Heart left ventricle (tissue), 16 donors: ENCODE results near the gene PITPNM1. TPM values are rescaled to one million over a fixed set of nuclear protein-coding genes. Genes with fewer than 3 reads are reported as not detected.

Experiments
- ATAC-seq, 4 donors: fragments of 200-7000 bp; cut with Tn5 transposase; one replicate each; pipeline ENCODE4 v1.9.1; 2020 to 2022; ENCODE audit warnings: moderate library complexity in 4 of 4, mild to moderate bottlenecking in 3 of 4, moderate number of reproducible peaks in 1 of 4
- DNase-seq, 5 donors: peaks; one replicate each; pipeline ENCODE4 v3.0.0-alpha.2; 2020
- H3K27ac ChIP-seq, 12 donors: fragments of 200-600 bp; sonication (generic) in 4 of 12; one replicate each; pipeline versions ENCODE4 v1.5.0 to v1.8.0; 2016 to 2022; ENCODE audit warnings: mild to moderate bottlenecking in 2 of 12
- H3K27me3 ChIP-seq, 9 donors: fragments of 200-600 bp; sonication (generic) in 2 of 9; one replicate each; pipeline versions ENCODE4 v1.5.1 to v1.8.0; 2016 to 2022; ENCODE audit warnings: mild to moderate bottlenecking in 3 of 9
- H3K36me3 ChIP-seq, 9 donors: fragments of 200-600 bp; sonication (generic) in 2 of 9; one replicate each; pipeline versions ENCODE4 v1.5.0 to v1.8.0; 2018 to 2022; ENCODE audit warnings: mild to moderate bottlenecking in 2 of 9
- H3K4me1 ChIP-seq, 12 donors: fragments of 200-600 bp; sonication (generic) in 4 of 12; one replicate each; pipeline versions ENCODE4 v1.5.0 to v1.8.0; 2016 to 2022; ENCODE audit warnings: mild to moderate bottlenecking in 3 of 12
- H3K4me3 ChIP-seq, 12 donors: fragments of 200-600 bp; sonication (generic) in 4 of 12; one replicate each; pipeline versions ENCODE4 v1.5.0 to v1.8.0; 2017 to 2022; ENCODE audit warnings: mild to moderate bottlenecking in 9 of 12, moderate library complexity in 4 of 12
- H3K9me3 ChIP-seq, 12 donors: fragments of 200-600 bp; sonication (generic) in 4 of 12; one replicate each; pipeline versions ENCODE4 v1.5.0 to v1.8.0; 2016 to 2022; ENCODE audit warnings: mild to moderate bottlenecking in 1 of 12
- CTCF ChIP-seq, 12 donors: fragments of 200-600 bp; sonication (generic) in 4 of 12; IDR thresholded peaks; one replicate each; pipeline versions ENCODE4 v1.5.0 to v1.8.0; 2018 to 2022; ENCODE audit warnings: antibody characterized with exemption in 12 of 12, mild to moderate bottlenecking in 5 of 12
- POLR2A ChIP-seq, 2 donors: fragments of 450-650 bp; IDR thresholded peaks; one replicate each; pipeline ENCODE4 v1.6.1; 2017; ENCODE audit warnings: antibody characterized with exemption in 2 of 2, mild to moderate bottlenecking in 2 of 2, moderate library complexity in 2 of 2
- WGBS, 4 donors: extraction: QIAGEN DNeasy Blood & Tissue Kit in 2 of 4; methylation state at CpG; one replicate each; pipeline versions ENCODE4 v1.1.5 to v1.1.7; 2013 to 2018; 5-methylcytosine and 5-hydroxymethylcytosine counted together
- intact Hi-C, 10 donors: fragments of 100-400 bp; cut with DNase I; formaldehyde crosslinking; loops; one replicate each; pipeline versions ENCODE4 v1.11.1 to v1.14.2; 2022
- polyA plus RNA-seq, 2 donors: library from polyadenylated mRNA; stranded (reverse); fragments of 200-250 nt; gene quantifications; one replicate each; pipeline ENCODE4 v1.2.3, GENCODE V29; 2013
- total RNA-seq, 9 donors: library from RNA; depleted of rRNA in 2 of 9; stranded (reverse); fragments of >200 nt in 2 of 9; fragmentation: NEBNext Ultra II Directional in 3 of 9; extraction: Animal tissue kit (Norgen Biotek cat#: 25700) in 3 of 9; gene quantifications; one replicate each; pipeline versions ENCODE4 v1.1.0 to v1.2.4, GENCODE V29; 2016 to 2023
- donor health status: ischemic (EF 13 %, LVEDD 7.1; RV severe dilation, severe dysfunction).
- donor health status: healthy with polysubstance abuse.
- donor health status: DM: no; HTN: yes; CAD: no.
- donor health status: DM: no; HTN: no; CAD: no.
- donor health status: ischemic (EF 25% LVEDD 6.9; RV normal size, moderate dysfunction).
- donor health status: ischemic (EF 25% LVEDD 5.7; RV mildly dilated, moderate dysfunction).
- donor health status: healthy.
- donor health status: DM: yes; HTN: yes; CAD: no.
- donor health status: ischemic (EF 35%, LVEDD 5.7; RV mildly dilated, moderate dysfunction).
- donor health status: nonischemic (EF 11% LVEDD 7.7; RV severe dilation, severe dysfunction).
- donor health status: DM: yes; HTN: yes; CAD: no.
- donor health status: PGD.
- donor health status: ischemic (EF 29% LVEDD 5.4; RV normal size, mild dysfunction).
- donor health status: nonischemic (EF 23%, LVEDD 6.1; RV moderate dilation, normal function).

PITPNM1 gene
- total and polyA plus RNA-seq, 11 donors, result 24.2 to 69.1 (median 34.3) TPM

- intact Hi-C loops, result loop anchor here in 1 of 10 donors (5.0 kb wide), 1 partner anchor 80 kb away; no protein-coding TSS in a partner anchor
- DNase-seq, result no peak
- Histone ChIP-seq H3K9me3 (no peaks in the 10 kb centered on the region), H3K36me3 (peaks cover 0 to 56% (median 24%) of the 10 kb centered on the region in 9 donors), H3K27ac (no peak overlapping the region), H3K4me3 (no peak overlapping the region), H3K4me1 (peaks cover 10 to 50% (median 30%) of the 10 kb centered on the region in 12 donors), H3K27me3 (no peaks in the 10 kb centered on the region)
- WGBS, 4 donors, result 94 to 99% (median 97%) methylated on average over 11 to 18 of the region's 18 CpGs
- TF ChIP-seq POLR2A (IDR thresholded peaks at IDR 0.05) (no peak), CTCF (IDR thresholded peaks at IDR 0.05) (no peak)
- no peak for ATAC-seq
Measured at GRCh38 chr11:67502328-67502979, 2.7 kb downstream of the PITPNM1 start.

- 95 to 97% (median 97%) methylated on average over 17 to 18 of the region's 18 CpGs for WGBS, 4 donors
- H3K36me3 ChIP-seq, result peaks cover 0 to 57% (median 25%) of the 10 kb centered on the region in 9 donors
- H3K9me3 ChIP-seq, result no peaks in the 10 kb centered on the region
- H3K27ac ChIP-seq, result no peak overlapping the region
- TF ChIP-seq CTCF (IDR thresholded peaks at IDR 0.05), result no peak
- TF ChIP-seq POLR2A (IDR thresholded peaks at IDR 0.05), result no peak
- DNase-seq, result no peak
- no peak overlapping the region for H3K4me3 ChIP-seq
- no peak for ATAC-seq
- intact Hi-C loops, result loop anchor here in 1 of 10 donors (5.0 kb wide), 1 partner anchor 80 kb away; no protein-coding TSS in a partner anchor
- peaks cover 10 to 44% (median 24%) of the 10 kb centered on the region in 12 donors for H3K4me1 ChIP-seq
- no peaks in the 10 kb centered on the region for H3K27me3 ChIP-seq
Measured at GRCh38 chr11:67501854-67502253, 3.3 kb downstream of the PITPNM1 start.

- ATAC-seq, result no peak
- H3K27ac ChIP-seq, result no peak overlapping the region
- H3K27me3 ChIP-seq, result no peaks in the 10 kb centered on the region
- no peak overlapping the region for H3K4me3 ChIP-seq
- WGBS, 4 donors, result 92 to 95% (median 94%) methylated on average over 9 of the region's 9 CpGs
- TF ChIP-seq POLR2A (IDR thresholded peaks at IDR 0.05), result no peak
- TF ChIP-seq CTCF (IDR thresholded peaks at IDR 0.05), result no peak
- DNase-seq, result no peak
- H3K4me1 ChIP-seq, result peaks cover 5 to 36% (median 17%) of the 10 kb centered on the region in 12 donors
- peaks cover 0 to 59% (median 28%) of the 10 kb centered on the region in 9 donors for H3K36me3 ChIP-seq
- intact Hi-C loops, result loop anchor here in 1 of 10 donors (5.0 kb wide), 1 partner anchor 79 kb away; no protein-coding TSS in a partner anchor
- H3K9me3 ChIP-seq, result no peaks in the 10 kb centered on the region
Measured at GRCh38 chr11:67500831-67501715, 4.1 kb downstream of the PITPNM1 start.

- peaks cover 5 to 30% (median 10%) of the 10 kb centered on the region in 12 donors for H3K4me1 ChIP-seq
- WGBS, 4 donors, result 56 to 79% (median 76%) methylated on average over 1 of the region's 1 CpG
- H3K27me3 ChIP-seq, result no peaks in the 10 kb centered on the region
- DNase-seq (no peak), ATAC-seq (no peak)
- H3K9me3 ChIP-seq, result no peaks in the 10 kb centered on the region
- H3K36me3 ChIP-seq, result peaks cover 0 to 65% (median 34%) of the 10 kb centered on the region in 9 donors
- H3K27ac ChIP-seq, result no peak overlapping the region
- TF ChIP-seq CTCF (IDR thresholded peaks at IDR 0.05) (no peak), POLR2A (IDR thresholded peaks at IDR 0.05) (no peak)
- no peak overlapping the region for H3K4me3 ChIP-seq
- intact Hi-C loops, result loop anchor here in 1 of 10 donors (5.0 kb wide), 1 partner anchor 78 kb away; no protein-coding TSS in a partner anchor
Measured at GRCh38 chr11:67500484-67500821, 4.7 kb downstream of the PITPNM1 start.
